HG02970 (cell line): Measurements from ENCODE around the gene FAM174C.
"Not testable (repeated sequence)": the region's sequence is repeated elsewhere in the genome, so short reads cannot be mapped to it uniquely, and the experiment has no call there.

Experiments
- ATAC-seq: cut with Tn5 transposase; IDR thresholded peaks from one replicate; pipeline ENCODE4 v1.9.1; 2021; ENCODE audit warnings: mild to moderate bottlenecking, moderate library complexity, moderate number of reproducible peaks; ENCODE audit not compliant: unreplicated experiment, low FRiP score

FAM174C gene

DNA sequence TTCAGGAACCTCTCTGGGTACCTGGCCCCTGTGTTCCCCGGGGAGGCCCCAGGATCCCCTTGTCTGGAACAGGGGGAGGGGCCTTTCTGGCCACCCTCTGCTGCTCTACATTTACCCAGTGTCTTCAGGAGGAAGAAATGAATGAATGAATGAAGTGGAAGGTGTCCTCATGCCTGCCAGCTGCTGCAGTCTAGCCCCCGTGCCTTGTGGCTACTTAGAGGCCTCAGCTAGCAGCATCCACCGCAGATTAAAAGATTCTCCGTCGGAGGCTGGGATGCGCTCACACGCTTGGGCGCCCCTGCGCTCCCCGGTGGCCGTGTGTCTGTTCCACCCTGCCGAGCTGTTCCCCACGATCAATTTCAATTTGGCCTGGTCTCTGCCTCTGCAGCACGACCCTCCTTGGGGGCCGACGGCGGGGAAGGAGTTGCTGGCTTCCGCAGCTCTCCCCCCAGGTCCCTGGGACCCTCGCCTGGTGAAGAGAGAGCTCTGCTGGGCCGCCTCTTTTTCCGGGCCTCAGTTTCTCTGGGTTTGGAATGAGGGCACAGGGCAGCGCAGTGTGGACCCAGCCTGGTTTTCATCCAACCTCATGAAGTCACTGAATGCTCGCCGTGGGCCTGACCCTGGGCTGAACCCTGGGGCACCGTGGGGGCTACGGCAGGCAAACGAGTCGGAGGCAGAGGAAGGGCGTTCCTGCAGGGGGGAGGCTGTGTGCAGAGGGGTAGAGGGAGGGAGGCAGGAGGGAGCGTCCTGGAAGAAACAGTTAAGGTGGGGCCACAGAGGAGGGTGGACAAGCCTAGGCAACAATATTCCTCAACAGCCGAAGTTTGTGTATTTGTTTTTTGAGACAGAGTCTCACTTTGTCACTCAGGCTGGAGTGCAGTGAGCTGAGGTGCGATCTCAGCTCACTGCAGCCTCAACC is 38.6 kb downstream of the FAM174C start:
- no peak for ATAC-seq

DNA sequence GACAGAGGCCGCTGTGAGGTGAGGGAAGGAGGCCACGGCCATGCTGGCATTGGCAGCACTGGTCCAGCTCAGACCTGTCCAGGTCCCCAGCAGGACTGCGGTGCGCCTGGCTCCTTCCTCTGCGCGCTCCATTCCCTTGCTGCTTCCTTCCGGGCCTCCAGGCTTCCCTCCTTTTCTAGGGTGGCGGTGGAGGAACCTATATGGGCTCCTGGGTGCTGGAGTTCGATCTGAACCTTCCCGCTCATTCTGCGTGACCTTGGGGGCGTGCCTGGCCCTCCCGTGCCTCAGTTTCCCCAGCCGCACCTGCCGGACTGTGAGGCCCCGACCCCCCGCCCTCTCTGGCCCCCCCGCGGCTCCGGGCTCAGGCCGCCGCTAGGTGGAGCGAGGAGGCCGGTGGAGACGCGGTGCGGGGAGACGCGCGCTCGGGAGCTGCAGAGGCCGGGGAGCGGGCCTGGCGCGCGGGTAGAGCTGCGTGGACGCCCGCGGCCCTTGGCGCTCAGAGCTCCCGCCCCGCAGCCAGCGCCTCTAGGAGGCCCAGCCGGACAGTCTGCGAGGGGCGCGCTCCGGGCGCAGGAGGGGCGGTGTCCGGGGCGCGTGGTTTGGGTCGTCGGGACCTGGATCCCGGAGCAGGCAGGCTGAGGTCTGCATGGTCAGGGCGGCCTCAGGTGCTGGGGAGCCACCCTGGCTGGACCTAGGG is 40.3 kb downstream of the FAM174C start:
- ATAC-seq: no peak

DNA sequence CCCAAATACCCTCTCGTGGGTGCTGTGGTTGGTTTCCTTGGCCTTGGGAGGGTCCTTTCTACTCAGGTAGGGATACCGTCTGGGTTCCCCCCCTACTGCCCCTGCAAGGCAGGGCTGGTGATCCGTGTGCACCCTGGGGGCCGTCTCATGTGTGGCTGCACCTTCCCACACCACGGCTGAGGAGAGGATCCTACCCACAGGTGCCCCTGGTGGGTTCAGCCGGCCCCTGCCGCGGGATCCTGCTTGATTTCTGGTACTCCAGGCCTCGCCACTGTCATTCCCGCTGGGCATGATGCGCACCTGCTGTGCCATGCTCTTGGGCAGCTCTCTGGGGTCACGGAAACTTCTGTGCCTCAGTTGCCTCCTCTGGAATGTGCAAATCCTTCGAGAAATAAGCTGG is 41.1 kb downstream of the FAM174C start:
- ATAC-seq: no peak

DNA sequence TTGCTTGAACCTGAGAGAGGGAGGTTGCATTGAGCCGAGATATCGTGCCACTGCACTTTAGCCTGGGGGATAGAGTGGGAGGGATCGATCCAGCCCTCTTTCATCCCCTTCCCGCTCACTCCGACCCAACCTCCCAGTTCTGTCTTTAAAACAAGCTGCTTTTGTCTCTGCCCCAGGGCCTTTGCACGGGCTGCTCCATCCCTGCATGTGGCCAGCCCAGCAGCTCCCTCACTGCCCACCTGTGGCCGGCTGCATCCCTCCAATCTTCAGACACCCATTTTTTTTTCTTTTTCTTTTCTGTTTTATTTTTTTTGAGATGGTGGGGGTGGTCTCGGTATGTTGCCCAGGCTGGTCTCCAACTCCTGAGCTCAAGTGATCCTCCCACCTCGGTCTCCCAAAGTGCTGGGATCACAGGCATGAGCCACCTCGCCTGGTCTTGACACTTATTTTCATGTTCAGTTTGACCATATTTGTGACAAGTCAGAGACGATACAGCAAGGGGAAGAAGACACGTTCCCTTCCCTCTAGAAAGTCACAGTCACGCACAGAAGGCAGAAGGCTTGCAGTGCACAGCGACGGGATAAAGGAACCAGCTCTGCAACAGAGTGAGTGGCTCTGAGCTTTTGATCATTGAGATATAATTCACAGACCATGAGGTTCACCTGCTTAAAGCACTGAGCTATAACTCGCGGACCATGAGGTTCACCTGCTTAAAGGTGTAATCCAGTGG is 42.1 kb downstream of the FAM174C start:
- ATAC-seq: no peak

DNA sequence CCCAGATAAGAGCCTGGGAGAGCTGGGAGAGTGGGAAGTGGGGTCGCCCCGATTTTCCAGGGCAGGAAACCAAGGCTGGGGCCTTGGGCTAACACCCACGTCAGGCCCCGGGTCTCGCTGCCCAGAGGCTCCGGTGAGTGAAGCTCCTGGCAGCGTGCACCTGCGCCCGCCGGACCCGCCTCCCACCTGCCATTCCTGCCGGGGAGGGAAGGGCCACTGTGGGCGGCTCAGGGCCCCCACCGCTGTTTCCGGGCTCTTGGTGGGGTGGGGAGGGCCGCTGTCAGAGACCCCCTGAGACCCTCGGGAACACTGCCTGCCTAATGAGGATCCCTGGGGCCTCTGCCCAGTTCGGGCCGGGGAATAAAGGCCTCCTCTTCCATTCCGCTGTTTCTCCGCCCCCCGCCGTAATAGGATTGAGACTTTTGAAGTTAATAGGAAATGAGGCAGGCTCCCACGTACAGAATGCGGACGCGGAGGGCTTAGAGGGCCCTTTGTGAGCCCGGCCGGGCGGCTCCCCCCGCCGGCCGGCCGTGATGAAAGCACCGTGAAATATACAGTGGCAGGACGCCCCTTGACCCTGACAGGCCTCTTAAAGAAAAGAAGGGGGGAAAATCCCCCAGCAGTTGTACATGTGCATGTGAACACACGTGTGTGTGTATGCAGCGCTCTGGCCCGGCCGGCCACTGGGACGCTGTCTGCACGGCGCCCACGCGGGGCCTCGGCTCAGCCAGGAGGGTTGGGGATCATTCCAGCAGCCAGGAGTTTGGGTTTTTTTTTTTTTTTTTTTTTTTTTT is 43.5 kb downstream of the FAM174C start:
- no peak for ATAC-seq

DNA sequence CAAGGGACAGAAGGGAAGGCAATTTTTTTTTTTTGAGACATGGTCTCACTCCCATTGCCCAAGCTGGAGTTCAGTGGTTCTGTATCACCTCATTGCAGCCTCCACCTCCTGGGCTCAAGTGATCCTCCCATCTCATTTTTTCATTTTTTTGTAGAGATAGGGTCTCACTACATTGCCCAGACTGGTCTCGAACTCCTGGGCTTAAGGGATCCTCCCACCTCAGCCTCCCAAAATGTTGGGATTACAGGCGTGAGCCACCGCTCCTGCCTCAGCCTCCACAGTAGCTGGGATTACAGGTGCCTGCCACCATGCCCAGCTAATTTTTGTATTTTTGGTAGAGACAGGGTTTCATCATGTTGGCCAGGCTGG is 44.9 kb downstream of the FAM174C start:
- not testable (repeated sequence) for ATAC-seq

DNA sequence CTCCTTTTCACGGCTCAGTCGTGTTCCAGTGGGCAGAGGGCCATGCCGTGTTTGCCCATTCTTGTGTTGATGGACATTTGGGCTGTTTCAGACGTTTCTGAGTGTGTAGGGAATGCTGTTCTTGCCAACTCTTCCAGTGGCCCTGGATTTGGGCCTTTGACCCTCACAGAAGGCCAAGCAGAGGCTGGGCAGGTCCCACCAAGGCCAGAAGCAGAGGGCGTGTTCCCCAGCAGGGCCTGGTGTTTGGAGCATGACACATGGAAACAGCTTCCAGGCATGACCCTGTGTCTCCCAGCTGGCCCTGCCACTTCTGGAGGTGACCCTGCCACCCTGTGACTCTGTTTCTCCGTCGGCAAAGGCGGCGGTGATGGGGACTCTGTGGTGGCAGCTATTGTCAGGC is 46.2 kb downstream of the FAM174C start:
- ATAC-seq: no peak

DNA sequence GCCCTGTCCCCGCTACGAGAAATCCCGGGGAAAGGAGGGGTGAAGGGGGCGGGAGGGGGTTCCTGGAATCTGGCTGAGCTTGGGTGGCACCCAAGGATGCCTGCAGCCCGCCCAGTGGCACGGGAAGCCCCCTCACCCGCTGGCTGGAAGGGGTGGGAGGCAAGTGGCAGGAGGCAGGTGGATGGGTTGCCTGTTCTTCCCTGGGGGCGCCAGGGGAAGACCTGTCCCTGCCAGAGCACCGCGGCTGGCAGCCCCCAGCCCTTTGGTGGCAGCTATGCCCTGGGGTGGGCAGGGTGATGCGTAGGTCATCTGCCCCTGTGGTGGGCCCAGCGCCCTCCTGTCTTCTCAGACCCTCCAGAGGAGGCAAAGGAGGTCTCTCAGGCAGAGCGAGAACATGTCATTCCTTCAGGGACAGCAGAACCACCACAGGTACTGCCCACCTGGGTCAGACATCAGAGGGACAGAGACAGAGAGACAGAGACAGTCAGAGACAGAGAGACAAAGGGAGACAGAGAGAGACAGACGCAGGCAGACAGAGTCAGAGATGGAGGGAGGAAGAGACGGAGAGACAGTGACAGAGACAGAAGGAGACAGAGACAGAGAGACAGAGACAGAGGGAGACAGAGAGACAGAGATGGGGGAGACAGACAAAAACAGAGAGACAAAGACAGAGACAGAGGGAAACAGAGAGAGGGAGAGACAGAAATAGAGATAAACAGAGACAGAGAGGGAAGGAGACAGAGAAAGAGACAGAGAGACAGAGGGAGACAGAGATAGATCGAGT is 47.1 kb downstream of the FAM174C start:
- no peak for ATAC-seq

DNA sequence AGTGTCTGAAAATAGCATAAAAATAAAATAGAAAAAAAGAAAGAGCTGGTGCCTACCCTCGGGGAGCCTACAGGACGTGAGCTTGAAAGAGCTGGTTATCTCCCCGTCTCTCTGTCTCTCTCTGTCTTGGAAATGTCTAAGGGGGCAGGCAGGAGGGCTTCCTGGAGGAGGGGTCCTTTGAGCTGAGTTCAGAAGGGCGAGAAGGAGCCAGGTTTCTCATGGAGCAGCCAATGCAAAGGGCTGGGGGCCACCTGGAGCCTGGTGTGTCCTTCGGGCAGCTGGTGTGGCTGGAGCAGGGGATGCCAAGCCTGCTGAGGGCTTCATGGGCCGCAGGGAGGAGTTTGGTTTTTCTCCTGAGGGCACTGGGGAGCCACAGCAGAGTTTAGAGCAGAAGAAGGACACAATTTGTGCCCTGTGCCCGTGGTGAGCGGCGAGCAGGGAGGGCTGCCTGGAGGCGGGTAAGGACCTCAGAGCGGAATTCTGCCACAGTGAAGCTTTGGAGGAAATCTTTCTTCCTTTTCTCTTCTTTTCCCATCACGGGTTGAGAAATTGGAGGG is 49.0 kb downstream of the FAM174C start:
- no peak for ATAC-seq

DNA sequence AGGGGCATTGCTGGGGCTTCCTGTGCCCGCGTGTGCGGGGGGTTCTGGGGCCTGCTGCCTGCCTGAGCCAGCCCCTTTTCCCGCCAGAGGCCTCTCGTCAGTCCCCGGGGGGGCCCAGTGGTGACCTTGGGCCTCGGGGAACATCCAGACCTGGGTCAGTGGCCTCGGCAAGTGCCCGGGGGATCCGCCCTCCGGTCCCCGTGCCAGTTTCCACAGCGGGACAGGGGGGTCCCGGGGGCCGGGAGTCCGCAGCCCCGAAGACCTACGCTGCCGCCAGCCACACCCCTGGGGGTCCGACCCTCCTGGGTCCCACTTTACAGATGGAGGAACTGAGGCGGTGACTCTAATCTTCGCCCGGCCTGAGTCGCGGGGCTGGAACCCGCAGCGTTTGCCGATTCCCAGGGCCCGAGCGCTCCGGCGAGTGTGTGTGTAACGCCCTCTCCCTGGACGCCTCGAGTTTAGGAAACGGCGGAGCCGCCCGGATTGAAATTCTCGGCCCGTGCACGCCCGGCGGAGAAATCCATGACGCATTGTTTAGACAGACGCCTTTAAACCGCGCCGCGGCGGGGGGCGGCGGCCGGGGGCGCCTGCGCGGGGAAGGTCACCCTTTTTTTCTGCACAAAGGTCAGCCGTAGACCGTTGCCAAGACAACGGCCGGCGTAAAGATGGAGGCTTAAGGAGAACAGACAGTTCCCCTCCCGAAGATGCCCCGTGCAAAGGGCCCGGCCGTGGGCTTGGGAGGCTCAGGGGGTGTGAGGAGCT is 49.7 kb downstream of the FAM174C start:
- no peak for ATAC-seq

DNA sequence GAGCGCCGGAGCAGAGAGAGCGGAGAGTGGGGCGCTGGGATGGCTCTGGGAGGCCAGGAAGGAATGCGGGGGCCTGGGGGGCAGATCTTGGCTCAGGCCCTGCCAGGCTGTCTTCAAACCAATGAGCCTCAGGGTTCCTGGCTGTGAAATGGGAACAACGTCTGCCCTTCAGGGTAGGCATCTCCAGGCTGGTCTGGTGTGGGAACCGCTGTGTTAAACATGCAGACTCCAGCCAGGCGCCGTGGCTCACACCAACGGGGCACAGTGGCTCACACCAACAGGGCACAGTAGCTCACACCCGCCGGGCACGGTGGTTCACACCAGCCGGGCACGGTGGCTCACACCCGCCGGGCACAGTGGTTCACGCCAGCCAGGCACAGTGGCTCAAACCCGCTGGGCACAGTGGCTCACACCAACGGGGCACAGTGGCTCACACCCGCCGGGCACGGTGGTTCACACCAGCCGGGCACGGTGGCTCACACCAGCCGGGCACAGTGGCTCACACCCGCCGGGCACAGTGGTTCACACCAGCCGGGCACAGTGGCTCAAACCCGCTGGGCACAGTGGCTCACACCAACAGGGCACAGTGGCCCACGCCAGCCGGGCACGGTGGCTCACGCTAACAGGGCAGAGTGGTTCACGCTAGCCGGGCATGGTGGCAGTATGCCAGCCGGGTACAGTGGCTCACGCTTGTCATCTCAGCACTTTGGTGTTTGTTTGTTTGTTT is 50.4 kb downstream of the FAM174C start:
- no peak for ATAC-seq

DNA sequence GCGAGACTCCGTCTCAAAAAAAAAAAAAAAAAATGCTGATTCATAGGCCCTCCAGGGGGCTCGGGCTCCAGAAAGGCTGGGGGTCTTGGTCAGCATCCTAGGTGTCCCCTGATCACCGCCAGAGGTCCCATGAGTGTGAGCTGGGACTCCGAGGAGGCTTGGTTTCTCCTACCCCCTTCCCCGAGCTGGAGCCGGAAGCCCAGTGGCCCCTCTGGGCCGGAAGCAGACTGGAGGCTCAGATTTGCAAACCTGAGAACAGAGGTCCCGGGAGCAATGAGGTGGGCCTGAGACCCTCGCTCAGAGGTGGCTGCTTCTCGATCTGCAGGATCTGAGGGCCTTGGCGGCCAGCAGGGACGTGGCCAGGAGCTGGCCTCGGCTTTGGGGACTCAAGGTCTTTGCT is 51.8 kb downstream of the FAM174C start:
- no peak for ATAC-seq
